Hepatocyte (in vitro differentiated cells): ENCODE results near the gene PRR19.

Experiments used
- CTCF ChIP-seq: fragments of 200-600 bp; sonication (generic); IDR thresholded peaks from 2 replicates; pipeline ENCODE4 v1.5.1; 2016; ENCODE audit warnings: antibody characterized with exemption, mild to moderate bottlenecking; ENCODE audit not compliant: poor library complexity
- EZH2 ChIP-seq: fragments of 200-600 bp; sonication (generic); IDR thresholded peaks from 2 replicates; pipeline ENCODE4 v1.6.1; 2016; ENCODE audit warnings: antibody characterized with exemption, mild to moderate bottlenecking, borderline replicate concordance

GRCh38 chr19:42285541-42285941, 16.4 kb upstream of the PRR19 start:
- no peak for TF ChIP-seq EZH2
- TF ChIP-seq CTCF, result no peak
